ENCODE measurements around the gene EVI2B.
"Not testable (repeated sequence)": the region's sequence is repeated elsewhere in the genome, so short reads cannot be mapped to it uniquely, and the experiment has no call there.

The EVI2B gene

GRCh38 chr17:31309556-31309955 lies 4.3 kb downstream of the EVI2B start:
- DNase-seq, result no peak

- no peak for DNase-seq
Observed at GRCh38 chr17:31308372-31309334, 5.2 kb downstream of the EVI2B start.

GRCh38 chr17:31307640-31308039 lies 6.2 kb downstream of the EVI2B start:
- no peak for DNase-seq

- no peak for DNase-seq
Observed at GRCh38 chr17:31299624-31300023, 14.2 kb downstream of the EVI2B start.

DNA sequence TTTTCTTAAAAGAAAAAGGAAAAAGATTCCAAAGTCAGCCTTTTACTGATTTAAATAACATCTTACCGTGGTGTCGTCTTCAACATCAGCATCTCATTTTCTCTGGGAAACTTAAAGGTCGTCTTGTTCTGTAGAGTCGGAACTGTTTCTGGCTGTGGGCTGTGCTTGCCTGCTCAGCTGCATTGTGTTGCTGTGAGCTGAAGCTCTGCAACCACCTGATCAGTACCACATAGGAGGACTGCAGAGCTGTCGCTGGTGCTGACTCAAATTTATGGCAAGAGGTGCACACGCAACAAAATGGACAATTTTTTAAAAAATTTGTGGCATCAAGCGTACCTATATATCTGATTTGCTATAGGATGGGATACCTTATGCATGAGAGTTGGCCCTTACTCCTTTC lies 16.8 kb downstream of the EVI2B start, which contains the start of gene OMG:
Gene OMG, minus strand, starts transcription at position 150 of the 400 bp plus-strand sequence. CDS start 908 bp downstream, outside the sequence.
- DNase-seq, result no peak

DNA sequence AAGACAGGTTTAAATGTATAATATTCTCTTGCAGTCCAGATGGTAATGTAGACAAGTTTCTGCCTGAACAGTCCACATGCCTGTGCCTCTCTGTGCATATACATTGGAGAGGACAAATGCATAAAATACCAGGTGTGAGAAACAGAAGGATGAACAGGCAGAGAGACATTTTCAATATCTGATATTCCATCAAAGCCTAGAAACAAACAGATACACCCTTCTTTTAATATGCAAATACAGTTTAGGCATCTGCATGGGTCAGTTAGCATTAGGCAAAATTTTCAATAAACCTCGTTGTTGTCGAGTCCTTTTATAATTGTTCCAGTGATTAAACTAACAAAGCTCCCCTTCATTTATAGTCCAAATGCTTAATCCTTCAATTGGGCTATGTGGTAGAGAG lies 17.7 kb downstream of the EVI2B start:
- DNase-seq, result no peak

GRCh38 chr17:31295489-31295871 lies 18.4 kb downstream of the EVI2B start:
- no peak for DNase-seq

DNA sequence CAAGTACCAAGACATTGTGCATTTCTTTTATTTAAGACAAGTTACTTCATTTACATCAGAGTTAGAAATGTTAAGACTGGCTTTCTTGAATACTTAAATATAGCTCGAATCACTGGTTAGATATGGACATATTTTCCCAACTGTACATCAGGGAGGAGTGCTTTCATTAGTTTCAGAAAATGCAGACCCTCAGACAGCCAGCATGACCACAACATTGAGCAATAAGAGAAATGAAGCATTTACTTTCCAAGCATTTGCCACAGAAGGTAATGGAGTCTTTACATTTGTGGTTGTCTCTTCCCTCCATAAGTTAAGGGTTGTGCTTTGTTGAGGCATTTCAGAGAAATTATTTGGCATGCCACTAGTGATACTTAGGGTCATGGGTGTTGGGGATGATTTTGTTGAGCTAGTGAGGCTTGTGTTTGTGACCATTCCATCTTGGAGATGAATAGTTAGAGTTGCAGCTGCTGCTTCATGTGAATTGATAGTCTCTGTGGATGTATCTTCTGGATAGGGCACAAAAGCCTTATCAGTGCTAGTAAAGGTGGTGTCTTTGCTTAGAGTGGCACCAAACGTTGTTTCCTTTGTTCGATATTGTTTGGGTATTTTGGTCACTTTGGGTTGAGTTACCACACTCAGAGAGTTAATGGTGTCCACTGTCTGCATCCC lies 18.9 kb downstream of the EVI2B start:
- DNase-seq, result no peak

DNA sequence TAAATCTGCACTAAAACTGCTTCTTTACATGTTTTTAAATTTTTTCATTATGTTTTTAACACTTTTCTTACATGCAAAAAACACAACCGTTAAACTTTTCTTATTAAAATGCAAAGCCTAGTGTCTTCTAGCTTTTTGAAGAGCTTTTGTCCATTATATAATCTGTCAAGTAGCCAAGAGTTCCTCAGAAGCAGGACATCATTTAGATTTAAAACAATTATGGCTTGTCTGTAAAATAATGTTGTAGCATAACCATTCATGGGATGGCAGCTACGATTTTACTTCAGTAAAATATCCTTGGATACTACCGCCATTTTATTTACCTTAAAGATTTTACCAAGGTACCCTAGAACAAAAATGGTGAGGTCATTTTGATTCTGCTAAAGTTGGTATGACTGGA lies 19.6 kb downstream of the EVI2B start:
- no peak for DNase-seq

DNA sequence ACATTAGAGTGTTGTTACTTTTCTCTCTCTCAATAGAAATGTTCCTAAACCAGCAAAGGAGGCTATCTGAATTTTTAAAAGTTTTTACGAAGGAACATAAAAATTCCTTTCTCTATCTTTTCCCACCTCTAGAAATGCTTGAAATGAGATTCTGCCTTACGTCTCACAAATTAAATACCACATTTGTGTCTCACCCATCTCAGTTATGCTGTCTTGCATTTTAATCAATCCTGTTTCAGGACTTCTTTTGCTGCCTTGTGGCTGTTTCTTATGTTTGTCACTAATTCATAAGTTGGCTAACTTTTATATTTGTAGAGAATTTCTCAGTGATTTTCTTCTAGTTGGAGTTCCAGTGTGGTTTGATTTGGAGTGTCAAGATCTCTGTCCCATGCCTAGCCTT lies 20.3 kb downstream of the EVI2B start:
- no peak for DNase-seq

- peak; percentile 28 for DNase-seq
Observed at GRCh38 chr17:31291820-31292219, 22.0 kb downstream of the EVI2B start.

DNA sequence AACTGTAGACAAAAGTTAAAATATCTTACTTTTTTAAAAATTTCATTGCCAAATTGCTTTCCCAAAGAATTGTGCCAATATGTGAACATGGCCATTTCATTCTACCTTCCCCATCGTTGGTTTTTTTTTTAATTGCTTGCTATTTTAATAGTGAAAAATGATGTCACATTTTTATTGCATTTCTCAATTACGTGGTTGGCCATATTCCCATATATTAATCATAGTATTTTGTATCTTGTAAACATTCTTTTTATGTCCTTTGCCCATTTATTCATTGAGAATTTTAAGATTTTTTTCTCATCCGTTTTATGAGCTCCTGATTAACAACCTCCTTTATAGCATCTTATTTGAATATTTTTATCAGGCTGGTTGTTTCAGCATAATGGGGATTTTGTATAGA lies 24.1 kb downstream of the EVI2B start:
- DNase-seq, result peak; percentile 60

- DNase-seq, result not testable (repeated sequence)
Observed at GRCh38 chr17:31287932-31288331, 25.9 kb downstream of the EVI2B start.

DNA sequence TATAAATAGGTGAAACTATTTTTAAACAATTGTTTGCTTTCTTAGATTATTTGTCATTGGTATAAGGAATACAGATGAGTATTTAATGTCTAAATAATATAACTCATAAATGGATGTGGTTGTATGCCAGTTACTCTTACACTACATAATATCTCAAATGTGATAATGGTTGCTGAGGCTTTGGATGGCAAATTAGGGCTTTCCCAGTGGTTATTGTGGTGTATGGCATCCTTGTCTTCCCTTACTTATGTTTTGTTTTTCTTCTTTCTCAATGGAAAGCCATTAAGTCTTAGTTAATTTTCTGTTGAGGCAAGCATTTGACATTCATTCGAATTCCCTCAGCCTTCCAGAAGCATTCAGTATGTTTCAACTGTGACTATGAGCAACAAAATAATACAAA lies 27.3 kb downstream of the EVI2B start:
- DNase-seq, result no peak

DNA sequence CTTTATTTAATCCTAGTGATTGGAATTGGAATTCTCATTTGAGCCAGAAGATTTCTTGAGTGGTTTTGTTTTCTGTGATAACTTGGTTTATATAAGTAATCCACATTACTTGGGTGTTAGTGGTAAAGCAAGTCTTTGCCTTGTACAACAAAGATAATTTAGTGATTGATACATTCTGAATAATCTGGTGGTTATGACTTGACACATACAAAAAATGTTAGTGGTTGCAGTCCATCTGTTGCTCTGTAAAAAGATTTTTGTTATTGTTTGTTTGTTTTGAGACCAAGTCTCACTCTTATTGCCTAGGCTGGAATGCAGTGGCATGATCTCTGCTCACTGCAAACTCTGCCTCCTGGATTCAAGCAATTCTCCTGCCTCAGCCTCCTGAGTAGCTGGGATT lies 30.0 kb downstream of the EVI2B start:
- DNase-seq, result peak; percentile 21

DNA sequence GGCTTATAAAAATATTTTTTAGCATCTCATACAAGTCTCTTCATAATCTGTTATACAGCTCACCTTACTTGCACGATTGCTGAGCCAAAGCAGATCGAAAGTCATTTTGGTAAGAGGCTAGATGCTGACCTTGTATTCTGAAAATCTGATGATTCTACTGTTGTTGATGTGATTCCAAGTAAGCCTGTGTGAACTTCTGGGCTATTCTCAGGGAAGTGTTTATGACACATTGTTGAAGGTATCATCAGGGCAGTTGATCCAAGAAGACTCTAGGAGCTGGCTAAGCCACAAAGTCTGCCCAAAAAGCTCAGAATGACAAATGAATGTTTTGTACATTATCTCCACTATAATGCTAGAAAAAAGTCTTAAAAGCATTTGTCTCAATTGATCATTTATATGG lies 32.8 kb downstream of the EVI2B start:
- DNase-seq, result no peak

GRCh38 chr17:31279401-31279800 lies 34.5 kb downstream of the EVI2B start:
- no peak for DNase-seq

DNA sequence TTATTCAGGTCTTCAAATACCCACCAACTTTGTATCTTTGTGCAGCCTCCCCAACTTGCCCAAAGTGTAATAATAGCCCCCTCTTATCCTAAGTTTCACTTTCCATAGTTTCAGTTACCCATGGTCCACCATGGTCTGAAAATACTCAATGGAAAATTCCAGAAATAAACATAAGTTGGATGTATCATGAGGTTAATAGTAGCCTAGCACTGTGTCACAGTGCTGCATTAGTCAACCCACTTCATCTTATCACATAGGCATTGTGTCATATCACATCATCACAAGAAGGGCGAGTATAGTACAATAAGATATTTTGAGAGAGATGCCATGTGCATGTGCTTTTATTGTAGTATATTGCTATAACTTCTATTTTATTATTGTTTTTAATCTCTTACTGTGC lies 38.7 kb downstream of the EVI2B start:
- DNase-seq, result peak; percentile 10

DNA sequence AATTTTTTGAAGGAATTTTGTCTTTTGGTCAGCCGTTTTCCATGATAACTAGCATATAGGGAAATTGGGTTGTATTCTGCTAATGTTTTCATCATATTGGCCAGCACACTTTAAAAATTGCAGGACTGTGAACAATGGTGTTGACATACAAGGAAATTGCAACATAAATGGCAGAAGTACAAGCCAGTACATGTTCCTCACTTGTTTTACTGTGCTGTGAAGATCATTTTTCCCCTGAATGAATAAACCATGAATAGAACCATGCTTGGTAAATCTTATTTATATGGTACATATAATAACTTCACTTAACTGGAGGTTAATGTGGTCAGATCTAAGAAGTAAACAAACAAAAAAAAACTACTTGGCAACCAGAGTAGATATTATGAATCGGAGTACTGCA lies 39.6 kb downstream of the EVI2B start:
- DNase-seq, result peak; percentile 74

- DNase-seq, result no peak
Observed at GRCh38 chr17:31273516-31273915, 40.3 kb downstream of the EVI2B start.

DNA sequence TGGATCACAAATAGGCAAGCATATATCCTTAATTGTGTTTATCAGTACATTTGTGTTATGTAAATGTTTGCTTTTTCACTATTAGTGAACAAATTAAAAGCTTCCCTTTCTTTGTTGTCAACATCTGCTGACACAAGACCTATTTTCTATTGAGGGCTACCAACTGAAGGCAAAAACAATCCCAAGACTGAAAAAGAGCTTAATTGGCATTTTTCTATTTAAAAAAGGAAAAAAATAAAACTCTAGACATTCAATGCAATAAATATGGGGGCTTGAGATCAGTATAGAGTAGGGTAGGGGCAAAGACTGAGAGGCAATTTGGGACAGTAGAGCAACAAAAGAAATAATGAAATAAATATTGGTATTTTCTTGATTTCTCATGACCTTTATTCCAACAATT lies 41.1 kb downstream of the EVI2B start:
- no peak for DNase-seq

DNA sequence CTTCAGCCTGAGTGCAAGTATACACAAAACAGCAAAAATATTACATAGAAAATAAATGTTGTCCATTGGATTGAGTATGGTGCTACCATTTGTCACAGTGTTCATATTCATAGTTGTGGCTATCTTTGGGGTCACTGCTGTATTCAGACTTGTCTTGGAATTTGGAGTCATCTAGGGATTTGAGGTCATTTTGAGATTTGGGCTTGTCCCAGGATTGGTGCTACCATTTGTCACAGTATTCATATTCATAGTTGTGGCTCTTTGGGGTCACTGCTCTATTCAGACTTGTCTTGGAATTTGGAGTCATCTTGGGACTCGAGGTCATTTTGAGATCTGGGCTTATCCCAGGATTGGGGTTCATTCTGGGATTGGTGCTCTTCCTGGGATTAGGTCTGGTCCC lies 41.6 kb downstream of the EVI2B start:
- no peak for DNase-seq

DNA sequence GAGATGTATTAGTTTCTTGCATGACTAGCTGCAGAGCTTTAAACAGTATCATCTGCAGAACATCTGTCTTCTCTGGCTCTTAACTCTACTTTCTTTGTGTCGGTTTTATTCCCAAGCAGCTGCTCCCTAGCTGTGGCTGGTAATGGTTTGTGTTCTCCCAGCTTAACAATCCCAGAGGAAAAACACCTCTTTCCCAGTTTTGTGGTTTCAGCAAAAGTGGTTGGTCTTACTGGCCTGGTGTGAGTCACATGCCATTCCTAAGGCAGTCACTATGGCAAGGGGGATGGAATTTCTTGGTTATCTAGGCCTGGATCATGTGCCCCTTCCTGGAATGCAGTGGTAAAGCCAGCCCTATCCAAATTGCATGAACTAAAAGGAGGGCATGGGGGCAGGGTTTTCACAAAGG lies 44.3 kb downstream of the EVI2B start:
- peak; percentile 97 for DNase-seq

DNA sequence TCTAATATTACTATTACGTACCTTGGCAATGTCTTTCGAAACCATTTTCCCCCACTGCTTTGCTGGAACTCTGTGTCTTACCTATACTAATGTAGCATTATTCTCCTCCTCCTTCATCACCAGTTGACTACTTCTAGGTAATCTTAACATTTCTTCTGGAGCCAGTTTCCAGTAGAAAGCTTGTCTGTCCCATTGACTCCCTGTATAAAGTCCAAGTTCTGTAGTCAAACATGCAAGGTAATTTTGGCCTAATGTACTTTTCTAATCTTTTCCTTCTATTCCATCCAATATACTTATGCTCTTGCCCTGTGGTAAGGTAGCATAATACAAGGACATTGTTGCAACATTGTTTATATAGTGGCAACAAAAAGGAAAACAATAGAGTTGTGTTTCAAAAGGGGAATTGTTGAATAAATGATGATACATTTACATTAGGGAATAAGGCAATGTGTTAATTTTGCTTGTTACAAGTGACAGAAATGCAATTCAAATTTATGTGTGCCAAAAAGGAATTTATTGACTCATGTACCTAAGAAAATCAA lies 44.7 kb downstream of the EVI2B start:
- no peak for DNase-seq

Data from HCEC 1CT (cell line).